Loucy (cell line): ENCODE results near the gene UBAC2.
A peak's percentile ranks its signal among the peaks of the same experiment; 100 is the strongest.

Source experiments
- H2AFZ ChIP-seq: fragments of 200-600 bp; sonication (generic); 2 replicates; pipeline ENCODE4 v1.6.0; 2016; ENCODE audit warnings: antibody characterized with exemption, mild to moderate bottlenecking, low read length, moderate library complexity
- H3F3A ChIP-seq: fragments of 200-600 bp; 2 replicates; pipeline ENCODE4 v1.6.0; 2016; ENCODE audit warnings: antibody characterized with exemption, low read depth, mild to moderate bottlenecking
- H3K27me3 ChIP-seq: fragments of 200-600 bp; sonication (generic); 2 replicates; pipeline ENCODE4 v1.6.1; 2014; ENCODE audit warnings: low read length, mild to moderate bottlenecking; ENCODE audit not compliant: insufficient read depth, poor library complexity, severe bottlenecking
- H3K36me3 ChIP-seq: fragments of 200-600 bp; sonication (generic); 2 replicates; pipeline ENCODE4 v1.6.1; 2016; ENCODE audit warnings: low read length; ENCODE audit not compliant: insufficient read depth
- H3K4me1 ChIP-seq: fragments of 200-600 bp; sonication (generic); 2 replicates; pipeline ENCODE4 v1.5.1; 2014; ENCODE audit warnings: low read length, mild to moderate bottlenecking; ENCODE audit not compliant: insufficient read depth, poor library complexity, severe bottlenecking
- H3K4me2 ChIP-seq: fragments of 200-600 bp; sonication (generic); 2 replicates; pipeline ENCODE4 v1.6.0; 2014; ENCODE audit warnings: antibody characterized with exemption, low read length, low read depth, mild to moderate bottlenecking; ENCODE audit not compliant: poor library complexity, severe bottlenecking
- H3K4me3 ChIP-seq: fragments of 200-600 bp; sonication (generic); 2 replicates; pipeline ENCODE4 v1.5.1; 2014; ENCODE audit warnings: low read length, mild to moderate bottlenecking, mixed read lengths; ENCODE audit not compliant: poor library complexity, severe bottlenecking
- H3K79me2 ChIP-seq: fragments of 200-600 bp; sonication (generic); 2 replicates; pipeline ENCODE4 v1.6.1; 2014; ENCODE audit warnings: low read length; ENCODE audit not compliant: insufficient read depth
- H3K9ac ChIP-seq: fragments of 200-600 bp; sonication (generic); 2 replicates; pipeline ENCODE4 v1.6.0; 2014; ENCODE audit warnings: mild to moderate bottlenecking, low read depth, low read length, moderate library complexity; ENCODE audit not compliant: poor library complexity, severe bottlenecking
- H3K9me2 ChIP-seq: fragments of 200-600 bp; sonication (generic); replicated peaks from 2 replicates; pipeline ENCODE4 v1.6.1; 2016; ENCODE audit warnings: low read depth, low read length, mixed read lengths
- H3K9me3 ChIP-seq: fragments of 200-600 bp; sonication (generic); 2 replicates; pipeline ENCODE4 v1.6.1; 2014; ENCODE audit warnings: mild to moderate bottlenecking, antibody characterized with exemption, low read length, low read depth; ENCODE audit not compliant: insufficient read depth
- H4K20me1 ChIP-seq: fragments of 200-600 bp; sonication (generic); 2 replicates; pipeline ENCODE4 v1.6.0; 2014; ENCODE audit warnings: antibody characterized with exemption, low read length, mild to moderate bottlenecking; ENCODE audit not compliant: insufficient read depth, poor library complexity, severe bottlenecking
- CTCF ChIP-seq: fragments of 200-600 bp; sonication (generic); conservative IDR thresholded peaks from 2 replicates; pipeline ENCODE4 v1.5.1; 2014; ENCODE audit warnings: mild to moderate bottlenecking, antibody characterized with exemption, low read length
- EZH2phosphoT487 ChIP-seq: fragments of 200-600 bp; IDR thresholded peaks from 2 replicates; pipeline ENCODE4 v1.6.1; 2018; ENCODE audit warnings: antibody characterized with exemption, mild to moderate bottlenecking, moderate library complexity, borderline replicate concordance

The UBAC2 gene

GRCh38 chr13:99265162-99265800 lies 64.6 kb downstream of the UBAC2 start:
- Histone ChIP-seq H4K20me1 (peaks cover 18% of the 10 kb centered on the region), H3F3A (no peaks in the 10 kb centered on the region), H3K4me2 (no peak overlapping the region), H3K4me3 (no peak overlapping the region), H2AFZ (no peak overlapping the region), H3K27me3 (no peaks in the 10 kb centered on the region), H3K36me3 (peaks cover 23% of the 10 kb centered on the region; the same call in 1 of the 2 replicates), H3K9ac (no peak overlapping the region), H3K79me2 (peaks cover 51% of the 10 kb centered on the region; the same call in 1 of the 2 replicates), H3K9me2 (no peaks in the 10 kb centered on the region), H3K4me1 (peaks cover 35% of the 10 kb centered on the region), H3K9me3 (no peaks in the 10 kb centered on the region)
- TF ChIP-seq EZH2phosphoT487 (no peak), CTCF (no peak)

- no peaks in the 10 kb centered on the region for H3K27me3 ChIP-seq
- H3K4me1 ChIP-seq = peaks cover 29% of the 10 kb centered on the region
Measured at GRCh38 chr13:99265821-99266426, 65.3 kb downstream of the UBAC2 start.

GRCh38 chr13:99266827-99267226 lies 66.2 kb downstream of the UBAC2 start:
- Histone ChIP-seq H2AFZ (no peak overlapping the region), H3K4me2 (no peak overlapping the region), H3K4me1 (peaks cover 23% of the 10 kb centered on the region), H3K36me3 (peaks cover 13% of the 10 kb centered on the region; the same call in 1 of the 2 replicates), H3K27me3 (no peaks in the 10 kb centered on the region), H4K20me1 (peaks cover 18% of the 10 kb centered on the region), H3K9me3 (no peaks in the 10 kb centered on the region), H3F3A (no peaks in the 10 kb centered on the region), H3K79me2 (peaks cover 53% of the 10 kb centered on the region; the same call in 1 of the 2 replicates), H3K9ac (no peak overlapping the region), H3K4me3 (no peak overlapping the region), H3K9me2 (no peaks in the 10 kb centered on the region)
- TF ChIP-seq EZH2phosphoT487 = no peak
- no peak for TF ChIP-seq CTCF

More at GRCh38 chr13:99265821-99266426, 65.3 kb downstream of the UBAC2 start:
- H3K36me3 ChIP-seq = peaks cover 19% of the 10 kb centered on the region; the same call in 1 of the 2 replicates
- TF ChIP-seq EZH2phosphoT487 (no peak), CTCF (peak; percentile 75)
- H3K9me3 ChIP-seq = no peaks in the 10 kb centered on the region
- no peak overlapping the region for H3K4me3 ChIP-seq
- peaks cover 18% of the 10 kb centered on the region for H4K20me1 ChIP-seq
- peaks cover 53% of the 10 kb centered on the region; the same call in 1 of the 2 replicates for H3K79me2 ChIP-seq
- H3K4me2 ChIP-seq = no peak overlapping the region
- no peak overlapping the region for H3K9ac ChIP-seq
- H3F3A ChIP-seq = no peaks in the 10 kb centered on the region
- H3K9me2 ChIP-seq = no peaks in the 10 kb centered on the region
- H2AFZ ChIP-seq = no peak overlapping the region
